HCT116 (cell line): Measurements from ENCODE around the gene BABAM2. TPM values are rescaled to one million over a fixed set of nuclear protein-coding genes. Genes with fewer than 3 reads are reported as not detected.

Experiments used
- ATAC-seq: fragments of 200-7000 bp; cut with Tn5 transposase; 2 replicates; pipeline ENCODE4 v1.9.1; 2020; ENCODE audit warnings: mild to moderate bottlenecking, moderate library complexity
- BruUV-seq: library from RNA; stranded (reverse); fragments of 400-500 nt; replicated peaks from 2 replicates; lab custom pipeline; 2021; lab: Mats Ljungman, UMichigan
- CTCF ChIA-PET: fragments of 300-600 bp; sonication (Branson Sonifier 250); formaldehyde crosslinking; loops from one replicate; lab custom pipeline; 2021; ENCODE audit warnings: antibody characterized with exemption; lab: Charles Lee
- POLR2A ChIA-PET: fragments of 300-600, 350-600 bp; sonication (Branson Sonifier 250); formaldehyde crosslinking; loops from one replicate; lab custom pipeline; 2021; ENCODE audit warnings: antibody characterized with exemption; lab: Charles Lee
- RAD21 ChIA-PET, 2 experiments: fragments of 300-600 bp; sonication (Branson Sonifier 250); formaldehyde crosslinking; loops; one replicate each; lab custom pipeline; 2023; ENCODE audit warnings: low total read pairs in 2 of 2; ENCODE audit not compliant: uncharacterized antibody in 2 of 2, unreplicated experiment in 2 of 2, low non-redundant PET in 1 of 2; lab: Charles Lee
- DNase-seq: peaks from one replicate; pipeline ENCODE4 v3.0.0-alpha.2; 2010; ENCODE audit warnings: low read depth, low spot score
- H2AFZ ChIP-seq: fragments of 200-600 bp; shearing (Covaris generic), sonication (generic); 2 replicates; pipeline ENCODE4 v1.6.1; 2017; ENCODE audit warnings: low read depth, mixed run types, mixed read lengths, antibody characterized with exemption, low read length; ENCODE audit not compliant: poor library complexity, severe bottlenecking
- H3K27ac ChIP-seq: 2 replicates; pipeline ENCODE4 v1.5.1; 2012; ENCODE audit warnings: low read depth, low read length
- H3K27me3 ChIP-seq: fragments of 200-600 bp; sonication (generic); 2 replicates; pipeline ENCODE4 v1.6.1; 2016; ENCODE audit warnings: mixed run types, low read length, mixed read lengths; ENCODE audit not compliant: insufficient read depth
- H3K36me3 ChIP-seq, 2 experiments: fragments of 200-500 bp in 1 of 2; fragments of 200-600 bp in 1 of 2; sonication (Bioruptor generic) in 1 of 2; sonication (generic) in 1 of 2; 2 replicates each; pipeline versions ENCODE4 v1.5.1 to v1.6.1; 2014 to 2016; ENCODE audit warnings: low read length in 2 of 2, inconsistent platforms in 1 of 2, mixed read lengths in 1 of 2, mixed run types in 1 of 2; ENCODE audit not compliant: insufficient read depth in 2 of 2, control insufficient read depth in 1 of 2
- H3K4me1 ChIP-seq, 2 experiments: fragments of 200-600 bp in 1 of 2; sonication (generic) in 1 of 2; 2 replicates each; pipeline versions ENCODE4 v1.5.1 to v1.6.1; 2012 to 2017; ENCODE audit warnings: low read length in 2 of 2, inconsistent platforms in 1 of 2, mild to moderate bottlenecking in 1 of 2, mixed read lengths in 1 of 2, mixed run types in 1 of 2, moderate library complexity in 1 of 2; ENCODE audit not compliant: insufficient read depth in 2 of 2, control insufficient read depth in 1 of 2
- H3K4me2 ChIP-seq: fragments of 200-600 bp; sonication (generic); 2 replicates; pipeline ENCODE4 v1.6.1; 2017; ENCODE audit warnings: mixed run types, low read length, mixed read lengths
- H3K4me3 ChIP-seq, 2 experiments: fragments of 200-600 bp in 1 of 2; sonication (generic) in 1 of 2; replicated peaks in 1 of 2; 2 replicates each; pipeline ENCODE4 v1.5.1; 2011 to 2016; ENCODE audit warnings: low read length in 2 of 2, control low read depth in 1 of 2, low read depth in 1 of 2, mild to moderate bottlenecking in 1 of 2, mixed read lengths in 1 of 2, mixed run types in 1 of 2
- H3K79me2 ChIP-seq: fragments of 200-600 bp; sonication (generic); 2 replicates; pipeline ENCODE4 v1.6.1; 2017; ENCODE audit warnings: mild to moderate bottlenecking, mixed run types, low read length, moderate library complexity, mixed read lengths; ENCODE audit not compliant: insufficient read depth
- H3K9ac ChIP-seq: fragments of 200-600 bp; sonication (generic); 2 replicates; pipeline ENCODE4 v1.6.1; 2016; ENCODE audit warnings: low read length, mixed read lengths
- H3K9me2 ChIP-seq: fragments of 200-600 bp; sonication (generic), shearing (Covaris generic); 2 replicates; pipeline ENCODE4 v1.6.1; 2017; ENCODE audit warnings: mixed run types, mild to moderate bottlenecking, moderate library complexity; ENCODE audit not compliant: insufficient read depth
- H3K9me3 ChIP-seq, 2 experiments: fragments of 200-500 bp in 1 of 2; fragments of 200-600 bp in 1 of 2; sonication (Bioruptor generic) in 1 of 2; sonication (generic) in 1 of 2; 2 replicates each; pipeline ENCODE4 v1.6.1; 2014 to 2017; ENCODE audit warnings: low read length in 2 of 2, mixed read lengths in 2 of 2, inconsistent platforms in 1 of 2, low read depth in 1 of 2, mild to moderate bottlenecking in 1 of 2, mixed run types in 1 of 2, moderate library complexity in 1 of 2; ENCODE audit not compliant: control insufficient read depth in 1 of 2, insufficient read depth in 1 of 2
- H4K20me1 ChIP-seq: fragments of 200-600 bp; sonication (generic), shearing (Covaris generic); 2 replicates; pipeline ENCODE4 v1.6.1; 2017; ENCODE audit warnings: mixed run types, mild to moderate bottlenecking, moderate library complexity; ENCODE audit not compliant: insufficient read depth
- CBX3 ChIP-seq: IDR thresholded peaks from 2 replicates; pipeline ENCODE4 v1.6.1; 2012; ENCODE audit warnings: low read depth
- CEBPB ChIP-seq: IDR thresholded peaks from 2 replicates; pipeline ENCODE4 v1.6.1; 2012; ENCODE audit warnings: low read depth
- EGR1 ChIP-seq: IDR thresholded peaks from 2 replicates; pipeline ENCODE4 v1.6.1; 2012; ENCODE audit warnings: low read depth
- ELF1 ChIP-seq: IDR thresholded peaks from 2 replicates; pipeline ENCODE4 v1.6.1; 2012; ENCODE audit warnings: low read depth, borderline replicate concordance
- EZH2phosphoT487 ChIP-seq: fragments of 200-600 bp; IDR thresholded peaks from 2 replicates; pipeline ENCODE4 v1.6.1; 2018; ENCODE audit warnings: antibody characterized with exemption, borderline replicate concordance
- FOSL1 ChIP-seq: IDR thresholded peaks from 2 replicates; pipeline ENCODE4 v1.6.1; 2012; ENCODE audit warnings: low read depth
- JUND ChIP-seq: IDR thresholded peaks from 2 replicates; pipeline ENCODE4 v1.6.1; 2012
- POLR2A ChIP-seq: IDR thresholded peaks from 2 replicates; pipeline ENCODE4 v1.7.0; 2011; ENCODE audit warnings: borderline replicate concordance; ENCODE audit not compliant: insufficient read depth, insufficient read length; ENCODE audit errors: extremely low read depth
- POLR2AphosphoS5 ChIP-seq: IDR thresholded peaks from 2 replicates; pipeline ENCODE4 v1.6.1; 2011; ENCODE audit warnings: mild to moderate bottlenecking, low read depth, low read length, moderate library complexity
- REST ChIP-seq: IDR thresholded peaks from 2 replicates; pipeline ENCODE4 v1.6.1; 2012; ENCODE audit warnings: low read depth
- SIN3A ChIP-seq: IDR thresholded peaks from 2 replicates; pipeline ENCODE4 v1.6.1; 2012; ENCODE audit warnings: low read depth
- TCF7L2 ChIP-seq: IDR thresholded peaks from 2 replicates; pipeline ENCODE4 v1.7.0; 2011; ENCODE audit warnings: borderline replicate concordance, inconsistent platforms; ENCODE audit not compliant: insufficient read depth, insufficient read length; ENCODE audit errors: extremely low read depth
- ZFX ChIP-seq: fragments of 450-650 bp; IDR thresholded peaks from 2 replicates; pipeline ENCODE4 v1.6.1; 2017
- ZNF274 ChIP-seq: fragments of 200-500 bp; sonication (Bioruptor generic); IDR thresholded peaks from 2 replicates; pipeline ENCODE4 v1.6.1; 2014; ENCODE audit warnings: mild to moderate bottlenecking, low read depth, low read length, inconsistent platforms
- intact Hi-C: fragments of 100-400 bp; cut with micrococcal nuclease; formaldehyde crosslinking; loops from 2 replicates; pipeline ENCODE4 v1.10.0; 2022
- total RNA-seq: library from RNA; stranded (reverse); gene quantifications from one replicate; pipeline ENCODE4 v1.2.1, GENCODE V29; 2021; ENCODE audit not compliant: unreplicated experiment

Gene BABAM2
- total RNA-seq, 1 experiment from 2014 or later, result 23.8 TPM

GRCh38 chr2:28028025-28028424, 137.5 kb downstream of the BABAM2 start:
- no peak overlapping the region for H3K9ac ChIP-seq
- DNase-seq (no peak), ATAC-seq (no peak)
- H3K36me3 ChIP-seq, result no peaks in the 10 kb centered on the region
- H3K27ac ChIP-seq, result no peak overlapping the region
- no peaks in the 10 kb centered on the region for H3K9me2 ChIP-seq
- H3K4me3 ChIP-seq, result no peak overlapping the region
- H2AFZ ChIP-seq, result no peak overlapping the region
- BruUV-seq, result no TSS peak
- no peaks in the 10 kb centered on the region for H3K27me3 ChIP-seq
- no peaks in the 10 kb centered on the region for H3K4me1 ChIP-seq
- ChIA-PET POLR2A (no interaction called here), RAD21 (no interaction called here), CTCF (no interaction called here)
- intact Hi-C loops, result no loop called here
- no peak for TF ChIP-seq EGR1
- TF ChIP-seq REST, result no peak
- no peak for TF ChIP-seq TCF7L2
- no peak for TF ChIP-seq ZFX
- no peak for TF ChIP-seq FOSL1
- TF ChIP-seq JUND, result no peak
- TF ChIP-seq ZNF274, result no peak
- TF ChIP-seq EZH2phosphoT487, result no peak
- TF ChIP-seq ELF1, result no peak
- no peak for TF ChIP-seq POLR2A
- no peak for TF ChIP-seq CEBPB
- TF ChIP-seq POLR2AphosphoS5, result no peak
- no peak for TF ChIP-seq SIN3A
- TF ChIP-seq CBX3, result no peak
- H4K20me1 ChIP-seq, result no peaks in the 10 kb centered on the region
- H3K79me2 ChIP-seq, result no peaks in the 10 kb centered on the region
- no peaks in the 10 kb centered on the region for H3K9me3 ChIP-seq
- no peak overlapping the region for H3K4me2 ChIP-seq
